ENCODE results near the gene SLC25A40. TPM values are rescaled to one million over a fixed set of nuclear protein-coding genes. Genes with fewer than 3 reads are reported as not detected.
"Not testable (repeated sequence)": the region's sequence is repeated elsewhere in the genome, so short reads cannot be mapped to it uniquely, and the experiment has no call there.

Gene SLC25A40
- total RNA-seq: 10 to 100 TPM; 23.1 to 35.4 TPM
- 10 to 100 TPM; 33.2 to 47.8 (median 37.4) TPM for polyA plus RNA-seq (ENCODE audit: insufficient read length in 6 of 6)
- long read RNA-seq, donor 1, full-length matches to known transcripts: 5 of 16 reads
- long read RNA-seq, donor 1, partial matches to known transcripts: 11 of 16 reads
- long read RNA-seq, donor 1, other reads (novel, unspliced or antisense): 0 of 16 reads
- long read RNA-seq, donor 2, full-length matches to known transcripts: 9 of 16 reads
- long read RNA-seq, donor 2, partial matches to known transcripts: 7 of 16 reads
- long read RNA-seq, donor 2, other reads (novel, unspliced or antisense): 0 of 16 reads
- long read RNA-seq, donor 3, full-length matches to known transcripts: 6 of 6 reads
- long read RNA-seq, donor 3, partial matches to known transcripts: 0 of 6 reads
- long read RNA-seq, donor 3, other reads (novel, unspliced or antisense): 0 of 6 reads
- long read RNA-seq, donor 4, partial matches to known transcripts: 0 of 1 reads
- long read RNA-seq, donor 4, other reads (novel, unspliced or antisense): 1 of 1 reads
- long read RNA-seq, donor 5, full-length matches to known transcripts: 5 of 5 reads
- long read RNA-seq, donor 5, partial matches to known transcripts: 0 of 5 reads
- long read RNA-seq, donor 5, other reads (novel, unspliced or antisense): 0 of 5 reads
- long read RNA-seq, donor 6, full-length matches to known transcripts: 4 of 14 reads
- long read RNA-seq, donor 6, partial matches to known transcripts: 10 of 14 reads
- long read RNA-seq, donor 6, other reads (novel, unspliced or antisense): 0 of 14 reads
- long read RNA-seq, donor 7, partial matches to known transcripts: 9 of 9 reads
- long read RNA-seq, donor 7, other reads (novel, unspliced or antisense): 0 of 9 reads
- long read RNA-seq, donor 8, full-length matches to known transcripts: 2 of 8 reads
- long read RNA-seq, donor 8, partial matches to known transcripts: 6 of 8 reads
- long read RNA-seq, donor 8, other reads (novel, unspliced or antisense): 0 of 8 reads
- long read RNA-seq, donor 9: 0 reads
- long read RNA-seq, donor 10, full-length matches to known transcripts: 1 of 4 reads
- long read RNA-seq, donor 10, partial matches to known transcripts: 1 of 4 reads
- long read RNA-seq, donor 10, other reads (novel, unspliced or antisense): 2 of 4 reads
- long read RNA-seq, donor 11, full-length matches to known transcripts: 4 of 4 reads
- long read RNA-seq, donor 11, partial matches to known transcripts: 0 of 4 reads
- long read RNA-seq, donor 11, other reads (novel, unspliced or antisense): 0 of 4 reads
- long read RNA-seq, donor 12, full-length matches to known transcripts: 2 of 2 reads
- long read RNA-seq, donor 12, partial matches to known transcripts: 0 of 2 reads
- long read RNA-seq, donor 12, other reads (novel, unspliced or antisense): 0 of 2 reads

GRCh38 chr7:87876040-87876868, at the start of gene SLC25A40, which contains the start of gene DBF4:
Gene SLC25A40, minus strand, starts transcription at chr7:87876360. Its CDS starts 17,633 bp downstream, at chr7:87858727.
Gene DBF4, plus strand, starts transcription at chr7:87876493. Its CDS starts 240 bp downstream, at chr7:87876733.
- peak; percentile 92 to 100 (median 96) for DNase-seq
- intact Hi-C loops (cut with DNase I): no loop called here

GRCh38 chr7:87922759-87923395, 46.7 kb upstream of the SLC25A40 start:
- H3K36me3 ChIP-seq; H3K9me3 ChIP-seq; DNase-seq; ATAC-seq; H3K27ac ChIP-seq; intact Hi-C loops (cut with DNase I); H3K27me3 ChIP-seq; H3K4me1 ChIP-seq; H3K4me3 ChIP-seq: not testable (repeated sequence)

More at GRCh38 chr7:87876040-87876868, at the start of gene SLC25A40, which contains the start of gene DBF4:
- H3K4me3 ChIP-seq: peak within 1 kb of the TSS; percentile 80 to 85
- H3K9me3 ChIP-seq: peaks cover 0 to 2% of the 10 kb centered on the region in 2 donors
- H3K36me3 ChIP-seq: no peaks in the 10 kb centered on the region
- ATAC-seq: peak; percentile 97
- TF ChIP-seq CTCF (IDR thresholded peaks at IDR 0.05): peak in 1 of 2 donors; percentile 22
- H3K27ac ChIP-seq: peak within 1 kb of the TSS; percentile 92 to 96
- H3K4me1 ChIP-seq: peaks cover 0 to 46% of the 10 kb centered on the region in 2 donors
- no peaks in the 10 kb centered on the region for H3K27me3 ChIP-seq

- DNase-seq (no peak), ATAC-seq (no peak)
- no peak overlapping the region for H3K4me3 ChIP-seq
- H3K27me3 ChIP-seq: no peaks in the 10 kb centered on the region
- no peaks in the 10 kb centered on the region for H3K9me3 ChIP-seq
- H3K27ac ChIP-seq: no peak overlapping the region
- TF ChIP-seq CTCF (IDR thresholded peaks at IDR 0.05): no peak
- H3K36me3 ChIP-seq: no peaks in the 10 kb centered on the region
- intact Hi-C loops (cut with DNase I): no loop called here
- no peaks in the 10 kb centered on the region for H3K4me1 ChIP-seq
Observed at GRCh38 chr7:87920578-87920977, 44.4 kb upstream of the SLC25A40 start.

GRCh38 chr7:87919875-87920274, 43.7 kb upstream of the SLC25A40 start:
- Histone ChIP-seq H3K4me1 (no peaks in the 10 kb centered on the region), H3K36me3 (no peaks in the 10 kb centered on the region), H3K9me3 (no peaks in the 10 kb centered on the region), H3K4me3 (no peak overlapping the region), H3K27me3 (no peaks in the 10 kb centered on the region), H3K27ac (no peak overlapping the region)
- no peak for DNase-seq
- no peak for ATAC-seq
- intact Hi-C loops (cut with DNase I): no loop called here
- TF ChIP-seq CTCF (IDR thresholded peaks at IDR 0.05): no peak
